ENCODE results near the gene ERI3. TPM values are rescaled to one million over a fixed set of nuclear protein-coding genes. Genes with fewer than 3 reads are reported as not detected.

Gene ERI3
- total and polyA plus RNA-seq, 2 of the 4 experiments (the other 2 are of a cell fraction) = 56.6 to 70.9 TPM

- ATAC-seq (ENCODE audit: low read depth) = no peak
- Histone ChIP-seq H3K4me2 (ENCODE audit: low read depth, low read length) (no peak overlapping the region), H3K27me3 (ENCODE audit: control insufficient read depth, insufficient read depth, low read length) (peaks cover 3% of the 10 kb centered on the region), H3K79me1 (ENCODE audit: low read depth in 1 of 2, low read length in 2 of 2) (peaks cover 18 to 19% of the 10 kb centered on the region in 2 experiments), H3K4ac (ENCODE audit: low read depth, low read length) (no peak overlapping the region), H3K18ac (ENCODE audit: low read depth, low read length) (no peak overlapping the region), H3K4me3 (ENCODE audit: insufficient read depth, low read depth, low read length) (no peak overlapping the region), H2BK15ac (ENCODE audit: low read depth, low read length) (no peak overlapping the region), H3K27ac (ENCODE audit: insufficient read depth, low read length) (no peak overlapping the region), H3K56ac (ENCODE audit: extremely low read depth, insufficient read depth, low read length) (no peak overlapping the region), H3K14ac (replicated peaks; ENCODE audit: low read depth, low read length) (no peak overlapping the region), H3K9me1 (ENCODE audit: insufficient read depth, low read length) (peaks cover 6% of the 10 kb centered on the region), H3K23ac (ENCODE audit: low read depth, low read length) (no peak overlapping the region), H3K36me3 (ENCODE audit: control insufficient read depth, insufficient read depth, low read length) (no peaks in the 10 kb centered on the region), H2AK9ac (replicated peaks; ENCODE audit: low read depth, low read length, poor library complexity) (no peak overlapping the region), H3K4me1 (ENCODE audit: control insufficient read depth, insufficient read depth, low read length) (peaks cover 3% of the 10 kb centered on the region), H2BK20ac (ENCODE audit: low read depth, low read length) (no peak overlapping the region), H4K8ac (ENCODE audit: low read depth in 2 of 2, low read length in 2 of 2) (no peak overlapping the region), H2AK5ac (ENCODE audit: low read depth, low read length) (no peak overlapping the region), H4K20me1 (ENCODE audit: insufficient read depth, low read length) (no peaks in the 10 kb centered on the region), H2AFZ (replicated peaks; ENCODE audit: low read length, poor library complexity) (no peak overlapping the region), H3K9ac (ENCODE audit: low read depth, low read length) (no peak overlapping the region), H2BK120ac (ENCODE audit: low read depth, low read length) (no peak overlapping the region), H4K91ac (ENCODE audit: insufficient read depth, low read depth, low read length) (no peak overlapping the region), H3K9me3 (ENCODE audit: control insufficient read depth, insufficient read depth, low read length) (no peaks in the 10 kb centered on the region), H2BK5ac (ENCODE audit: low read depth, low read length, poor library complexity, severe bottlenecking) (no peak overlapping the region), H4K5ac (ENCODE audit: low read depth, low read length) (no peak overlapping the region)
- TF ChIP-seq, protein P1, sequence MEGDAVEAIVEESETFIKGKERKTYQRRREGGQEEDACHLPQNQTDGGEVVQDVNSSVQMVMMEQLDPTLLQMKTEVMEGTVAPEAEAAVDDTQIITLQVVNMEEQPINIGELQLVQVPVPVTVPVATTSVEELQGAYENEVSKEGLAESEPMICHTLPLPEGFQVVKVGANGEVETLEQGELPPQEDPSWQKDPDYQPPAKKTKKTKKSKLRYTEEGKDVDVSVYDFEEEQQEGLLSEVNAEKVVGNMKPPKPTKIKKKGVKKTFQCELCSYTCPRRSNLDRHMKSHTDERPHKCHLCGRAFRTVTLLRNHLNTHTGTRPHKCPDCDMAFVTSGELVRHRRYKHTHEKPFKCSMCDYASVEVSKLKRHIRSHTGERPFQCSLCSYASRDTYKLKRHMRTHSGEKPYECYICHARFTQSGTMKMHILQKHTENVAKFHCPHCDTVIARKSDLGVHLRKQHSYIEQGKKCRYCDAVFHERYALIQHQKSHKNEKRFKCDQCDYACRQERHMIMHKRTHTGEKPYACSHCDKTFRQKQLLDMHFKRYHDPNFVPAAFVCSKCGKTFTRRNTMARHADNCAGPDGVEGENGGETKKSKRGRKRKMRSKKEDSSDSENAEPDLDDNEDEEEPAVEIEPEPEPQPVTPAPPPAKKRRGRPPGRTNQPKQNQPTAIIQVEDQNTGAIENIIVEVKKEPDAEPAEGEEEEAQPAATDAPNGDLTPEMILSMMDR (conservative IDR thresholded peaks at IDR 0.05; ENCODE audit: low read depth, low read length) = no peak
- no peak for TF ChIP-seq CEBPB (IDR thresholded peaks at IDR 0.05; ENCODE audit: low read depth, low read length)
- no peak for TF ChIP-seq MXI1 (IDR thresholded peaks at IDR 0.05; ENCODE audit: borderline replicate concordance, low read depth, low read length)
- no peak for TF ChIP-seq POLR2A (IDR thresholded peaks at IDR 0.05; ENCODE audit: low read depth, low read length)
- WGBS, 2 experiments (ENCODE audit: extremely low coverage in 2 of 2, insufficient read length in 1 of 2) = 40% methylated on average over 1 of the region's 4 CpGs; no CpG with 5 or more reads in 1 of the 2 experiments
- ChIA-PET POLR2A (ENCODE audit: unreplicated experiment) (no interaction called here), CTCF (no interaction called here)
- no peak for DNase-seq
- no TSS peak for BruUV-seq (replicated peaks)
- intact Hi-C loops (cut with micrococcal nuclease) = no loop called here
- dilution Hi-C loops (cut with HindIII; ENCODE audit: low sequenced_read_pairs, unreplicated experiment) = no loop called here
- in situ Hi-C loops (cut with MboI; ENCODE audit: low sequenced_read_pairs) = no loop called here
Observed at GRCh38 chr1:44357710-44358109, 2.7 kb upstream of the ERI3 start.

Measured in IMR-90 (cell line).